Umbilical cord (tissue), 2 donors: ENCODE measurements around the gene IQUB. TPM values are rescaled to one million over a fixed set of nuclear protein-coding genes. Genes with fewer than 3 reads are reported as not detected.
"Not testable (repeated sequence)": the region's sequence is repeated elsewhere in the genome, so short reads cannot be mapped to it uniquely, and the experiment has no call there.

Experiments used
- DNase-seq: peaks from one replicate; pipeline ENCODE4 v3.0.0-alpha.2; 2015; ENCODE audit warnings: low spot score
- total RNA-seq: library from RNA; depleted of rRNA; stranded (reverse); fragments of >200 nt; gene quantifications from one replicate; pipeline ENCODE4 v1.2.3, GENCODE V29; 2014; ENCODE audit warnings: low replicate concordance; ENCODE audit not compliant: insufficient read depth

The IQUB gene
- total RNA-seq = 2.6 TPM

GRCh38 chr7:123534383-123535260 lies at the start of gene IQUB:
Gene IQUB, minus strand, starts transcription at chr7:123534595. Its CDS starts 22,255 bp downstream, at chr7:123512340.
- peak; percentile 98 for DNase-seq

GRCh38 chr7:123583821-123584220 lies 49.4 kb upstream of the IQUB start:
- no peak for DNase-seq

DNA sequence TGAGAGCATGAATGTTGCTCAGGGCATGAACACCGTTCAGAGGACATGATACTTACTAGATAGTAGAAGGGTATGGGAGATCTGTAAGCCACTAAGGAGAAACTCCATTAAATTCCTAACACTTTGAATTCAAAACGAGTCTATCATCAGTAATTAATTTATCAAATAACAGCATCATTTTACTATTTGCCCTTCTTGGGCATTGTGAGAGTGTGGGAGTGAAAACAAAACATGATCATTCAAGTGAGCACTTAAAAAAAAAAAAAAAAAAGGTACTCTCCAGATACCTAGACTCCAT lies 46.7 kb upstream of the IQUB start:
- DNase-seq = no peak

- peak; percentile 55 for DNase-seq
These were observed 46.2 kb upstream of the IQUB start for GRCh38 chr7:123580406-123581161.

- no peak for DNase-seq
These were observed 45.0 kb upstream of the IQUB start for GRCh38 chr7:123579416-123579815.

DNA sequence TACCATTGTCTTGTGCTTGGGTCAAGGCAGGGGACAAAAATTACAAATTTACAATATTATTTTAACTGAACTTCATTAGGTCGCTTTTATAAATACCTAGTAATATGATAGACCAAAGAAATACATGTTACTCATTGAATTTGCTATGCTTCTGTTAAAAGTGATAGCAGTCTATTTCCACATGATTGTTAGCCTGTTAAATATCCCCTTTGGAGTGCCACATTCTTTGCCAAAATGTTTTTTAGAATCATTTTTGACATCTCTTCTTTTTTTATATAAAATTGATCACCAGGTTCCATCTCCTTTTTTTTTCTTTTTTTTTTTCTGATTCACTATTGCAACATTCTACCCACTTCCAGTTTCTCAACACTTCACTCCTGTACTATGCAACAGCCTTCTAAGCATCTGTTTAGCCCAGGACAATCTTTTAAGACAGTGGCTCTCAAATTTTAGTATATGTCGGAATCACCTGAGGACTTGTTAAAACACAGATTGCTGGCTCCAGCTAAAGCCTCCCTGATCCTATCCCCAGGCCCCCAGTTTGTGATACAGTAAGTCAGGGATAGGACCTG lies 39.6 kb upstream of the IQUB start:
- DNase-seq = no peak

GRCh38 chr7:123573341-123573740 lies 38.9 kb upstream of the IQUB start:
- DNase-seq = no peak

GRCh38 chr7:123571684-123572083 lies 37.3 kb upstream of the IQUB start:
- DNase-seq = no peak

DNA sequence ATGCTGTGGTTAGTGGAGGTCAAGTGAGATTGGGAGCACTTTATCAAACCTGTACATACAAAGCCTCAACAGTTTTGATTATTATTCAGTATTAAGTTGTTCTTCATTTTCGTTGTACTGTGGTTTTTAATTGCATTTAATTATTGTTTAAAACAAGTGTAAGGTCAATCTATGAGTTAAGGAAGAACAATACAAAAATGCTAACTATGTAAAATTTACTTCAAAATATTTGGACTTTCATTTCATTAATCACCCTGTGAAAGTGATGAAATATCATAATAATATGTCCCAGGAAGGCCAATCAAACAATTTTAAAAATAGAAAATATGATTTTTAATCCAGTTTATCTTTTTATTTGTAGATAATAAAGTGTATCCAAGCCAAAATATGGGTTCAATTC lies 36.8 kb upstream of the IQUB start:
- DNase-seq = no peak

DNA sequence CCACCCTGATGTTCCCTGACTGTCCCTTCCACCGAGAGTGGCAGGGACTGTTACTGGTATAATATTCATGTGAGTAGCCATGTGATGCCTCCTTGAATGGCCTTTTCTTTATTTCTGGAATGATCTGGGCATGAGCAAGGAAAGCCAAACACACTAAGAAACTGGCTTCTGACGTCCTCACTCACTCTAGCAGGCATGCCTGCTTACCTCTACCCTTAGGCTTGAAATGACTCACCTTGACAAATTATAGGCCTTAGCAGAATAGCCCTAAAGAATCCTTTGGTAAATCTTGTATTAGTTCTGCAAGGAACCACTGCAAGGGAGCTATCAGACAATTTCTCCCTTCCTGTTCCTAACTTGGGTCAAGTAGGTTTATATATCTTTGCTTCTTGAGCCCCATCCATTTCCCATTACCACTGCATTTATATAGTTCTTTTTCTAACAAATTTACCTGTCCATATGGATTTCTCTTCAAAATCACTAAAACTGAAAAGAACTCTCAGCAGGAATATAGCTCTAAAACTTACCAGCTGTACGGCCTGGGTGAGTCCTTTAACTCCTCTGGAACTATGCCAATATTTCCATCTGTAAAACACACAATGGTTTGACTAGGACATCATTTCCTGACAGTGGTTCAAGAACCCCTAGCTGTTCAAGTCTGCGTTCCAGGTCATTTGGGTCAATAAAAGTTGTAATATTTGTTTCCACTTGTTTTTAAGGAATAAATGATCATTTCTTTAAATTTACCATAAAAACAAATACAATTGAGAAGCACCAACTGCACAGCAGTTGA lies 36.2 kb upstream of the IQUB start:
- no peak for DNase-seq

- DNase-seq = no peak
These were observed 35.1 kb upstream of the IQUB start for GRCh38 chr7:123569352-123570010.

DNA sequence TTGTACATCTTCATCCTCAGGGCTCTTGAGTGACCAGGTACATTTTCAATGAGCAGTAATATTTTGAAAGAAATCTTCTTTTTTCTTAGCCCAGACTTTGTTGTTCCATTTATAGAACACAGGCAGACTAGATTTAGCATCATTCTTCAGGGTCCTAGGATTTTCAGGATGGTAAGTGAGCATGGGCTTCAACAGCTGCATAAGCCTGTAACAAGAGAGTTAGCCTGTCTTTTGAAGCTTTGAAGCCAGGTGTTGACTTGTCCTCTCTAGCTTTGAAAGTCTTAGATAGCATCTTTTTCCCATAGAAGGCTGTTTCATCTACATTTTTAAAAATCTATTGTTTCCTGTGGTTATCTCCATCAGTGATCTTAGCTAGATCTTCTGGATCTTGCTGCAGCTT lies 27.7 kb upstream of the IQUB start:
- no peak for DNase-seq

GRCh38 chr7:123558289-123558874 lies 24.0 kb upstream of the IQUB start:
- no peak for DNase-seq

DNA sequence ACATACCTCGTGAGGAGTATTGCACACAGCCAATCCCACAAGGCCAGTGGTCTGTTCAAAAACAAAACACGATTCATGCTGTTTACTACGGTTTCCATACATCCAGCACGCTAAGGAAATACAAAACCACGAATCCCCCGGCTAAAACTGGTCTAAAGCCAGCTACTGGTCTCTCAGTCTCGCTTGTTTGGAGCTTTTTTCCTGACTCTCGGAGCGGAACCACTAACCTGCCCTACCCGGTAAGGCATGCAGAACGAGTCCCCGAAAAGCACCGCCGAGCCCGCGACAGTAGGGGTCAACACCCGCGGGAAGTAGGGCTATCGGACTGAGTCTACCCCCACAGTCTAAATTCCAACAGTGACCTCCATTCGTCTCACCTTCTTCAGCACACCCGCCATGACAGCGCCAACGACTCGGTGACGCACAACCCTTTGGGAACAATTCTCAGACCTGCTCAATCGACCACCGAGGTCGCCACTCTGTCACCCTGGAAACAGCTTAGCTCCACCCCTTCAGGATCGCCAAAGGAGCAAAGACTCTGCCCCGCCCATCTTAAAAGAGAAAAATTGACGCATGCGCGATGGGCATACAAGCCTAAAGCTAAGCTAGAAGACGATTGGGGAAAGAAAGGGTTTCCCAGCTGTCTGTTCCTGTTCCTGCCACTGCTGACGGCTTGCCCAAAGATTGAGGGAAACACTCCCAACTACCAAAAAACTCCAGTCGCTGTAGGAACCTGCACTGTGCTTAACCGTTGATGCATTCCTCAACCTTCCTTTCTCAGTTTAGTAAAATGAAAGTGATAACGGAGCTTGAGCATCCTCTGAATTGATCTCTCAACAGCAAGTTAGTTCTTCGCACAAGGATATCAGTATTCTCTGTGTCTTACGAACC lies 23.2 kb upstream of the IQUB start, which contains the start of gene NDUFA5:
TSS of gene NDUFA5 (minus strand) at position 421 of the 891 bp plus-strand sequence. CDS start at position 398, 23 bp downstream.
- DNase-seq = peak; percentile 100

DNA sequence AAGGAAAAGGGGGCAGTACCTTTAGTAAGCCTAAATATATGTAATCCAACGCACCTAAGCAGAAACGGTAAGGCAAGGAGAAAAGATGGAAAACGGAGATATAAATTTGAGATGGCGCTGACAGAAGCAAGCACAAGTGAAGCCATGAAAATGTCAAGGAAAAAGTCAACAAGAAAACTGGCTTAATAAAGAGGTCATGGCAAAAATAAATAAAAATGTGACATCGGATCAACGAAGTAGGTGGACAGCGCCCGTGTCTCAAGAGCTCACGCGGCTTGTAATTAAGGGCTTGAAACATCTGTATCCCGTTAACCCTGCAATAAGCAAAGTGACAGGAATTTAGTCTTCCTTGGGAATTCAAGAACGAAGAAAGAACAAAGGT lies 22.6 kb upstream of the IQUB start:
- peak; percentile 24 for DNase-seq

DNA sequence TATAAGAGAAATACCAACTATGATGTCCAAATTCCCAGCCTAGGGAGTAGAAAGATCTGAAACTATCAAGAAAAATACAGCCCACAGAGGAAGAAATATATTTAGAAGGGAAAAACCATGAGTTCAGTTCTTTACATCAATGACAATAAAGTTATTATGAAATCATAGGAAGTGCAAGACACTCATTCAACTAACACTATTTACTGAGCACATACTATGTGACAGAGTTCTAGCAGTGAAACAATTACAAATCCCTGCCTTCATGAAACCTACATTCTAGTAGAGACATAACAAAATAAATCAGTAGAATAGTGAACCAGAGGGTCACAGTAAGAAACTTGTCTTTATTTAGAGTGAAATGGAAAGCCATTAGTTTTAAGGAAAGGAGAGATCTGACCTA lies 21.1 kb upstream of the IQUB start:
- no peak for DNase-seq

DNA sequence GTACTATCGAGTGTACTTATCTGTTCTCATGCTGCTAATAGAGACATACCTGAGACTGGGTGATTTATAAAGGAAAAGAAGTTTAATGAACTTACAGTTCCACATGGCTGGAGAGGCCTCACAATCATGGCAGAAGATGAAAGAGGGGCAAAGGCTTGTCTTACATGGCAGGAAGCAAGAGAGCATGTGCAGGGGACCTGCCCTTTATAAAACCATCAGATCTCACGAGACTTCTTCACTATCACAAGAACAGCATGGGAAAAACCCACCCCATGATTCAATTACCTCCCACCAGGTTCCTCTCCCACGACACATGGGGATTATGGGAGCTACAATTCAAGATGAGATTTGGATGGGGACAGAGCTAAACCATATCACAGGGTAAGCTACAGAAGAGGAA lies 18.8 kb upstream of the IQUB start:
- no peak for DNase-seq

GRCh38 chr7:123552641-123553040 lies 18.2 kb upstream of the IQUB start:
- DNase-seq = no peak

DNA sequence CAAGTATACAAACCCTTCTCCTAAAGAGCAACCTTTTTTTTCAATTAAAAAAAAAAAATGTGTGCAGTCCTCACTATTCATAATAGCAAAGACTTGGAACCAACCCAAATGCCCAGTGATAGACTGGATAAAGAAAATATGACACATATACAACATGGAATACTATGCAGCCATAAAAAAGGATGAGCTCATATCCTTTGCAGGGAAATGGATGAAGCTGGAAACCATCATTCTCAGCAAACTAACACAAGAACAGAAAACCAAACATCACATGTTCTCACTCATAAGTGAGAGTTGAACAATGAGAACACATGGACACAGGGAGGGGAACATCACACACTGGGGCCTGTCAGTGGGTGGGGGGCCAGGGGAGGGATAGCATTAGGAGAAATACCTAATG lies 17.7 kb upstream of the IQUB start:
- not testable (repeated sequence) for DNase-seq

DNA sequence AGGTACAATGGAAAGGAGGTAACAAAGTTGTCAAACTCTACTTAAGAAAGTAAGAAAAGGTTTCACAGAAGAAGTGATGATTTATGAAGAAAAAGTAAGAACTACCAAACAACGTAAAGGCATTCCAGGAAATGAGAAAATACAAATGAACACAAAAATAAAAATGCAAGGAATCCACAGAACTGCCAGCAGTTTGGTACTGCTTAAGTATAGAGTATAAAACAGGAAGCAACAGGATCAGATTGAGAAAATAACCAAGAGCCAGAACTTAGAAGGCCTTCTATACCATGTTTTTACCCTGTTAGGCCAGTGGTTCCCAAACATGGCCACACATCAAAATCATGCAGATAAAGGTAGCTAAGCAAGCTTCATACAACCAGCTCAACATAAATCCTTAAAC lies 14.0 kb upstream of the IQUB start:
- DNase-seq = no peak
